NCI-H146 treated with DMSO at 0.1 percent for 48 hours (cell line): ENCODE results near the gene TPI1.
"Not testable (repeated sequence)": the region's sequence is repeated elsewhere in the genome, so short reads cannot be mapped to it uniquely, and the experiment has no call there.

Experiments used
- DNase-seq: peaks from one replicate; lab custom pipeline; 2025; ENCODE audit not compliant: unreplicated experiment; lab: John Stamatoyannopoulos, UW

The TPI1 gene

DNA sequence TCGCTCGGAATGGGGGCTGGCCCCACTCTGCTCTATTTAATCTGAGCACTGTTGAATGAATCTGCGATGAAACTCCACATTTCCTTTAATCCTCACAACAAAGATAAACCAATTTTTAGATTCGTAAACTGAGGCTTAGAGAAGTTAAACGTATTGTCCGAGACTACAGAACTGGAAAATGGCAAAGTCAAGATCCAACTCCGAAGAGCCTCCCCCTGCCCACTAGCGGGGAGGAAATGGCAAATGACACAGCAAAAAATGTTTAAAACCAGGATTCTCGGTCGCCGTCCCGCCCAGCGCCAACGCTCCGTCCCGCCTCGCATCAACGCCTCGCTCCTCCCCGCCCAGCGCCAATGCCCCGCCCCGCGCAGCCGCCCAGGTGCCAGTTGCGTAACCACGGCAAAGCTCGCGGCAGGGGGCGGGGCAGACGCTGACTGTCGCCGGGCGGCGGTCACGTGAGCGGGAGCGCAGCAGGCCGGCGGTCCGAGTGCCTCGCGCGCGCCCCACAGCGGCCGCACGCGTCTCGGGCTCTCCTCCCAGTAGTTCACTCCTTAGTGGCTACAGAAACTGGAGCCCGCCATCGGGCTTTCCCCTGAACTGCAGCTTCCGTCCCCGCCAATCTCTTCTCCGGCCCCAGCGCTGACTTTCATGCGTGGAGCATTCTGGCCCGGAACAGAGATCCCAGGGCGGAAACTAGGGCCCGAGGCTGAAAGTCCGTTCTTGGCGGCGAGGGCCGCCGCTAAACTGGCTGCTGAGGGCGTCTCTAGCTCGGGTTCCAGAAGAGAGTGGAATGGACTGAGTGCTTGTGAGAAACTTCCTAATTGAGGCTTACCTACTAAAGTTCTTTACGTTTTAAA is 23.7 kb downstream of the TPI1 start:
- DNase-seq = peak; percentile 97

GRCh38 chr12:6891646-6892001 is 24.3 kb downstream of the TPI1 start:
- no peak for DNase-seq

- DNase-seq = not testable (repeated sequence)
These were observed 25.4 kb downstream of the TPI1 start for GRCh38 chr12:6892683-6893082.

- DNase-seq = no peak
These were observed 27.0 kb downstream of the TPI1 start for GRCh38 chr12:6894321-6894720.

DNA sequence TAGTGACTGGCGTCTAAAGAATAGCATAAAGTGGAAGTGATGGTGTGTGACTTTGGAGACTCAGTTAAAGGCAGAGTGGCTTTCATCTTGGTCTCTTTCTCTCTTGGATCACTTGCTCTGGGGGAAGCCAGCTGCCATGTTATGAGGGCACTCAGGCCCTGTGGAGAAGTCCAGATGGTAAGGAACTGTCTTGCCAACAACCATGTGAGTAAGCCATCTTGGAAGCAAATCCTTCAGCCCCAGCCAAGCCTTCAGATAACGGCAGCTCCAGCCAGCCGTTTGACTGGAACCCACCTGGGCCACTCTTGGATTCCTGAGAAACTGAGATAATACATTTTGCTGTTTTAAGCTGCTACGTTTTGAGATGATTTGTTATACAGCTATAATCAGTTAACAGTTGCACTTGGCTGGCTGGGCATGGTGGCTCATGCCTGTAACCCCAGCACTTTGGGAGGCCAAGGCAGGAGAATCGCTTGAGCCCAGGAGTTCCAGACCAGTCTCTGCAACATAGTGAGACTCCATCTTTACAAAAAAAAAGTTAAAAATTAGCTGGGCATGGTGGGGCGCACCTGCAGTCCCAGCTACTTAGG is 29.6 kb downstream of the TPI1 start:
- no peak for DNase-seq

- no peak for DNase-seq
These were observed 32.1 kb downstream of the TPI1 start for GRCh38 chr12:6899427-6899826.

DNA sequence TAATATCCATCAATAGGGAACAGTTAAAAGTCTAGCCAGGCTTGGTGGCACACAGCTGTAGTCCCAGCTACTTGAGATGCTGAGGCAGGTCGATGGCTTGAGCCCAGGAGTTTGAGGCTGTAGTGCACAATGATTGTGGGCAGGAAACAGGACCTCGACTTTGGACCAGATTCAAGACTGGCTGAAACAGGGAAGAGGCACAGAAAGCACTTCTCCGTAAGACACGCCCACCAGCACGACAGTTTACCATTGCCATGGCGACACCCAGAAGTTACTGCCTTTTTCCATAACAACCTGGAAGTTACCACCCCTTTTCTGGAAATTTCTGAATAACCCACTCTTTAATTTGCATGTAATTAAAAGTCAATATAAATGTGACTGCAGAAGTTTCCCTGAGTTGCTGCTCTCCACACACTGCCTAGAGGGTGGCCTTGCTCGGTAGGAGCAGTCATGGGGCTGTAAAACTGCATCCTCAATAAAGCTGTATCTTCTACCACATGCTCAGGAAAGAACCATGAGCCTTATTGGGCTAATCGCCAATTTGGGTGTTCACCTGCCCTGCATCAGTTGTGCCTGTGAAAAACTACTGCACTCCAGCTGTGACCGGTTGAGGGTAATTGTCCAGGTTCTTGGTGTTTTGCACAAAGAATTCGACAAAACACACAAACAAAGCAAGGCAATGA is 32.6 kb downstream of the TPI1 start:
- peak; percentile 78 for DNase-seq

- no peak for DNase-seq
These were observed 35.1 kb downstream of the TPI1 start for GRCh38 chr12:6902448-6902847.

DNA sequence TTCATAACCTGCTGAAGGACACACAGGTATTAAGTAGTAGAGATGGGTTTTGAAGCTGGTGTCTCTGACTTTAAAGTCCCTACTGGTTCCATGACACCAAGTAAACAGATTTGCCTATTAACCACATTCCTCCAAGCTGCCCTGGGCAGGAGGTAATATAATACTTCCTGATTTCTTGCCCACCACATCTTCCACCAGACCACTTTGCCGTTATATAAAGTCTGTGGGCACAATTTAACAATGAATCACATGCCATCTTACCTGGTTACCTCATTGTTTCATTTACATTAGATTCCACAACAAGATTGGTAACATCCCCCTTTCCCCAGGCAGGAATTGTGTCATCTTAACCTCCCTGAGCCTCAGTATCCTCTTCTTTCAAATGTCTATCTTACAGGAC is 36.4 kb downstream of the TPI1 start:
- no peak for DNase-seq

DNA sequence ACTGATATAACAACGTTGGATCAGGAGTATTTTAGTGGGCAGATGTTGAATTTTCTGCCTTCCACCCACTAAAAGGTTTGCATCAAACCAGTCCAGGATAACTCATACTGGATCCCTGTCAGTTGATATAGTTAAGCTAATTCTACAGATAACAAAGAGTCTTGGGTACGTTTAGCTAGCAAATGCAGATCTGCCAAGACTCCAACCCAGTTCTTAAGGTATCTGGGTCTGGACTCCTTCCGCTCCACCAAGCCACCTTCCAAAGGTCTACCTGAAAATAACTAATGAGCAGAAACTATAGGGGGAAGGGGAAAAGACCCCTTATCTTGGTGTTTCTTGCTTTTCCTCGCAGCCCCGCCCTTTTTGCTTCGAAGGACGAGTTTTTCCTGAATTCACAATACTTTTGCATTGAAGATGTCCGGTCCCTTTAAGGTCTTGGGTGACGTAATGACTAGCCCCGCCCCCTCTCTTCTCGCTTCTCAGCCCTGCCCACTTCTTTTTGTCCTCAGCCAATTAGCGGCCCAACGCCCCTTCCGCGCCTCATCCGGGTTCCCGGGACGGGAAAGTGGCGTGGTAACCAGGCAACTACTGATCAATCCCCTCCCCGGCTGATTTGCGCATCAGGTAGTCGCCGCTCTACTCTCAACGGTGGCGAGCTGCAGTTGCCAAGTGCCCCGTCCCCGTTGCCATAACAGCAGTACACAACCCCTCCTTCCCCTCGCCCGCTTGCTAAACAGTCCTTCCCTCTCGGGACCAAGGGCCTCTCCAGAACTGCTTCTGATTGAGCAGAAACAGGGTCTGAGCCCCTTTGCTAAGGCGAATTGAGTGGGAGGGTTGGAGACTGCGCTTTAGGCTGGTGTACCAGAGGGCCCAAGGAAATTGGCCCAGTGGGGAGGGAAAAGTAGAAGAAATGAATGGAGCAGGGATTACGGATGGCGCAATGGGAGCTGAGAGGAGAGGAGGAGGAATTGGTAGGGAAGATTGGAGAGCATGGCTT is 37.2 kb downstream of the TPI1 start, which contains the start of gene LRRC23:
LRRC23 (plus strand) TSS at position 543 of the 997 bp plus-strand sequence. CDS start 812 bp downstream, outside the sequence.
- DNase-seq = peak; percentile 100

GRCh38 chr12:6905414-6906040 is 38.2 kb downstream of the TPI1 start:
- DNase-seq = no peak

DNA sequence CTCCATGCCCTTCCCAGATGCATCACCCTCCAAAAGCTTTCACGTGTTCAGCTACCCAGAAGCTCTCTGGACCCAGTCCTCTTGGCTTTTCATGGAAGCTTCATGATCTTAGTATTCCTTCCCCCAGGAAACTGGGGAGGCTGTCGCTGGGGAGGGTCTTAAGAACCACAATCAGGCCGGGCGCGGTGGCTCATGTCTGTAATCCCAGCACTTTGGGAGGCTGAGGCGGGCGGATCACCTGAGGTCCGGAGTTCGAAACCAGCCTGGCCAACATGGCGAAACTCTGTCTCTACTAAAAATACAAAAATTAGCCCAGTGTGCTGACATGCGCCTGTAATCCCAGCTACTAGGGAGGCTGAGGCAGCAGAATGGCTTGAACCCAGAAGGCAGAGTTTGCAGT is 40.8 kb downstream of the TPI1 start:
- not testable (repeated sequence) for DNase-seq

- DNase-seq = no peak
These were observed 42.3 kb downstream of the TPI1 start for GRCh38 chr12:6909421-6910145.

- no peak for DNase-seq
These were observed 45.0 kb downstream of the TPI1 start for GRCh38 chr12:6912164-6912935.

- DNase-seq = peak; percentile 74
These were observed 47.1 kb downstream of the TPI1 start, which contains the start of gene ENO2 for GRCh38 chr12:6914246-6914946. Gene ENO2, plus strand, starts transcription at chr12:6914580. Its CDS starts 1,253 bp downstream, at chr12:6915833.

DNA sequence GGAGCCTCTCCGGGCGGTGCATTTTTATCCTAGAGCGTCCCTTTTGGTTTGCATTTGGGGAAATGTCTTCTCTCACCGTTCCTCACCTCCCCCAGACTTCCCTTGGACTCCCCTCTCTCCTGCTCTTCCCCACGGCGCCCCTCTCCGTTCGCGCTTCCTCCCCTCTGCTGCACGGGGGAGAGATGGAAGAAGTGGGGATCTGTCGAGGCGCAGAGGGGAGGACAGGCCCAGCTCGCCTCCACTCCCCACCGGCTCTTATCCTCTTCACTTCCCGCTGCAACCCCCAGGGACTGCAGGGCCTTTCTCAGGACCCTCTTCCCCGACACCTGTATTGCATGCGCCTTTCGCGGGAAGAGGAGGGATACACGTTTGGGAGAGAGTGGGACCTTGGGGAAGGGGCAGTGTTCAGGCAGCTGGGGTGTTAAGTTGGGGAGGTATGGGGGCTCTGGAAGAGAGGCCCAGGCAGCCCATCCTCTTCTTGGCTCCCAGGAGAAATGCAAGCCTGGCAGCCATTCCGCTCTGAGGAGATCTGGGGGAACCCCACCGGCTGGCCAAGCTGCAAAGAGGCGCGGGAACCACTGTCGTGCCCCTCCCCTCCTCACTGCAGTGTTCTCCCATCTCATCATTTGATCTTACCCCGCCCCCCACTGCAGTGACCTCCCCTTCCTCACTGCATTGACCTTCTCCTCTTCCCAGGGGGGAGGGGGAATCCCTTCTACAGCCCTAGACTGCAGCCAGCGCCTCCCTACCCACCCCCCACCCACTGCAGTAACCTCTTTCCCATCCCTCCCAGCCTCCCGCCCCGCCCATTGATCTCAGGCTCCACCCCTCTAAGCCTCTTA is 47.8 kb downstream of the TPI1 start:
- no peak for DNase-seq

DNA sequence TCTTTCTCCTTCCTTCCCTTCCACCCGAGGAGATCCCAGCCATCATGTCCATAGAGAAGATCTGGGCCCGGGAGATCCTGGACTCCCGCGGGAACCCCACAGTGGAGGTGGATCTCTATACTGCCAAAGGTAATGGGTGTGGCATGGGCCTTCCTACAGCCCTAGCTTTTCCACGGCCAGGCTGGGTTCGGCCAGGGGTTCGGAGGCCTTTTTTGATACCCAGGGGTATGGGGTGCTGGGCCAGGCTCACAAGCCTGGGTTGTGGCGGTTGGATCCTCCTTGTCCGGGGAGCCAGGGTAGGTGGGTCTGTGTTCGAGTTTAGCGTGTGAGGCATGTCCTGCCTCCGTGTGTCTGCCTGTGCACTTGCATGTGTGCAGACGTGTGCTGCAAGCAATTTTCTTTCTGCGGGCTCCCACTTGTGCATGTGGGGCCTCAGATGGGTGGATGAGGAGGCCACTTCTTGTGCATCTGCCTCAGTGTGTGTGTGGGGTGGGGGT is 48.5 kb downstream of the TPI1 start:
- no peak for DNase-seq
